Fibroblast of mammary gland (primary cell): ENCODE measurements around the gene GSG1L.
"Not testable (repeated sequence)": the region's sequence is repeated elsewhere in the genome, so short reads cannot be mapped to it uniquely, and the experiment has no call there.

Source experiments
- DNase-seq: peaks from one replicate; pipeline ENCODE4 v3.0.0-alpha.2; 2010; ENCODE audit warnings: low read depth
- H3K4me3 ChIP-seq: 2 replicates; pipeline ENCODE4 v1.5.1; 2011; ENCODE audit warnings: low read depth, mild to moderate bottlenecking, low read length, moderate library complexity; ENCODE audit not compliant: control insufficient read depth
- TF ChIP-seq, protein P1 (sequence below): conservative IDR thresholded peaks from 2 replicates; pipeline ENCODE4 v1.5.1; 2011; ENCODE audit warnings: low read depth, low read length, inconsistent platforms; ENCODE audit not compliant: control insufficient read depth, insufficient read depth

GSG1L gene

DNA sequence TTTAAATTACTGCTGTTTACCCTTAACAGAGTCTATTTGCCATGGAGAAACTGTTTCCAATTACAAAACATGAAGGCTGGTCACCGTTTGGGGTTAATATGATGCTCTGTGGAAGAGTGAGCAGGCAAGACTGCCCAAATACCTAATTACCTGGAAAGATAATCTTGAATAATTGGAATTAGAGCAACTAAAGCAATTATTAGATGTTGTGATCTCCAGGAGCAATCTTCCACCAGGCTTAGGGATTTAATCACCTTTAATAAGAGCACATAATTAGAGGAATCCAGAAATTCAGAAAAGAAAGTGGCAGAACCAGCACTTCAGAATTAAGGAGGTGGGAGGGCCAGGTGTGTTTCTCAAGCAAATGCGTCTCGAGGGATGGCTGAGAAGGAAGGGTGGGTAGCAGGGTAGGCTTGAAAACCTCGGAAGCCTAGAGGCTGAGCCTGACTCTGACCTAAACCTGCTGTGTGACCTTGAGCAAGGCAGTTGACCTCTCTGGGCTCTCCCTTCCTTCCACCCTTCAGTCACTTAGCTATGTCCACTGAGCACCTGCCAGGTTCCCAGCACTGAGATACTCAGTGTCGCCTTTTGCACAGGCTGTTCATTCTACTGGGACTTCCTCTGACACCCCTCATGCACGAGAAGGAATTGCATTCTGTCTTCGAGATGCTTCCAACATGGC lies 113.2 kb downstream of the GSG1L start:
- TF ChIP-seq, protein P1, sequence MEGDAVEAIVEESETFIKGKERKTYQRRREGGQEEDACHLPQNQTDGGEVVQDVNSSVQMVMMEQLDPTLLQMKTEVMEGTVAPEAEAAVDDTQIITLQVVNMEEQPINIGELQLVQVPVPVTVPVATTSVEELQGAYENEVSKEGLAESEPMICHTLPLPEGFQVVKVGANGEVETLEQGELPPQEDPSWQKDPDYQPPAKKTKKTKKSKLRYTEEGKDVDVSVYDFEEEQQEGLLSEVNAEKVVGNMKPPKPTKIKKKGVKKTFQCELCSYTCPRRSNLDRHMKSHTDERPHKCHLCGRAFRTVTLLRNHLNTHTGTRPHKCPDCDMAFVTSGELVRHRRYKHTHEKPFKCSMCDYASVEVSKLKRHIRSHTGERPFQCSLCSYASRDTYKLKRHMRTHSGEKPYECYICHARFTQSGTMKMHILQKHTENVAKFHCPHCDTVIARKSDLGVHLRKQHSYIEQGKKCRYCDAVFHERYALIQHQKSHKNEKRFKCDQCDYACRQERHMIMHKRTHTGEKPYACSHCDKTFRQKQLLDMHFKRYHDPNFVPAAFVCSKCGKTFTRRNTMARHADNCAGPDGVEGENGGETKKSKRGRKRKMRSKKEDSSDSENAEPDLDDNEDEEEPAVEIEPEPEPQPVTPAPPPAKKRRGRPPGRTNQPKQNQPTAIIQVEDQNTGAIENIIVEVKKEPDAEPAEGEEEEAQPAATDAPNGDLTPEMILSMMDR = no peak
- H3K4me3 ChIP-seq = no peak overlapping the region
- no peak for DNase-seq

DNA sequence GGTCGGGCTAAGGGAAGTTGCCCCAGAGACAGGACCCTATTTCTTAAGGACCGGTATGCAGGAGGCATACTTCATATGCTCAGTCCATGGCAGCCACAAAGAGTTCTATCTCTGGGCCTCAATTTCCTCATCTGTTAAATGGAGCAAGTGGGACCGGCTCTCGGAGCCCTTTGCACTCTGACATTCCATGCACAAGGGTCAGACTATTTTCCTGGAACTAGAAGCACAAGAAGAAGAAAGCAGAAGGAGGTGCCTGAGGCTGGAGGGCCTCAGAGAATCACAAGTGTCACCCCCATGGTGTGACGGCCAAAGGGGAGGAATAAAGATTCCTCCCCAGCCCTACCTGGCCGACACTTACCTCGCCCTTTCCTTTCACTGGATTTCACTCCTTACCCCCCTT lies 115.8 kb downstream of the GSG1L start:
- TF ChIP-seq, protein P1 = no peak
- no peak overlapping the region for H3K4me3 ChIP-seq
- DNase-seq = no peak

DNA sequence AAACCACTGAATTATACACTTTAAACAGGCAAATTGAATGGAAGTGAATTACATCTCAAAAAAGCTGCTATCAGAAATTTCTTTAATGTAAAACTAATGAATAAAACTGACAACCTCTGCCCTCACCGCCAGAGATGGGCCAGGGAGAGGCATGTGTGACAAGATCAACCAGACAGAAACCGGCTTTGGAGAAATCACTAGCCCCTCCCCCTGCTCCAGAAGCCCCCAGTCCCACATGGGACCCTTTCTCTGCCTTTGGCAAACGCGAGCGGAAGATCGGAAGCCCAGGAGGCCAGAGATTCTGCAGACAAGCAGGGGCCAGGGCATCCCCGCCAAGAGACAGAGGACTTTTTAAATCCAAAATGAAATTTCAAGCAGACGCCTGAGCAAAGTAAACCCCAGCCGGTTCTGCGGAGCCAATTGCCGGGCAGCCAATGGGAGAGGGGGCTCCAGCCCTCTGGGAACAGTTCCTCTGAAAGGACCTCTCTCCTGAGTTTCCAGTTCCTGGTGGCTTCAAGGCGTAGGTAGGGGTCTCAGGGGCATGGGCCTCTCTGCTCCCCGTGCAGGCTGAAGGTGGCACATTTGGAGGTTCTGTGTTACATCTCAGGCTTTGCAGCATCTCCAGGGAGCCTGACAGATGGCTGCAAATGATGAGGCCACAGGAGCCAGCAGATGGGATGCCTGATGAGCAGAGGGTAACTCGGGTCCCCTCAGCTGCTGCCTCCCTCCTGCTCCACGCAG lies 118.1 kb downstream of the GSG1L start:
- no peak for DNase-seq
- TF ChIP-seq, protein P1 = no peak
- H3K4me3 ChIP-seq = no peak overlapping the region

DNA sequence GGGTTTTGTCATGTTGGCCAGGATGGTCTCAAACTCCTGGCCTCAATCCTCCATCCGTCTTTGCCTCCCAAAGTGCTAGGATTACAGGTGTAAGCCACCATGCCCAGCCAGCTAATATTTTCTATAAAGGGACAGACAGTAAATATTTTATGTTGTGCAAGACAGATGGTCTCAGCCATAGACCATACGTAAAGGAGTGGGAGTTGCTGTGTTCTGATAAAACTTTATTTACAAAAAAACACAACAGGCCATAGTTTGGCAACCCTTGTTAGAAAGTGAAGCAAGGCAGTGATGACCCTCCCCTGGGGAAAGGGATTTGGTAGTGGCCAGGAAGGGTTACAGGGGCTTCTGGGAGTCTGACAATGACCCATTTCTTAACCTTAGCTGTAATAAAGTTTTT lies 119.7 kb downstream of the GSG1L start:
- TF ChIP-seq, protein P1 = no peak
- DNase-seq = no peak
- H3K4me3 ChIP-seq = no peak overlapping the region

DNA sequence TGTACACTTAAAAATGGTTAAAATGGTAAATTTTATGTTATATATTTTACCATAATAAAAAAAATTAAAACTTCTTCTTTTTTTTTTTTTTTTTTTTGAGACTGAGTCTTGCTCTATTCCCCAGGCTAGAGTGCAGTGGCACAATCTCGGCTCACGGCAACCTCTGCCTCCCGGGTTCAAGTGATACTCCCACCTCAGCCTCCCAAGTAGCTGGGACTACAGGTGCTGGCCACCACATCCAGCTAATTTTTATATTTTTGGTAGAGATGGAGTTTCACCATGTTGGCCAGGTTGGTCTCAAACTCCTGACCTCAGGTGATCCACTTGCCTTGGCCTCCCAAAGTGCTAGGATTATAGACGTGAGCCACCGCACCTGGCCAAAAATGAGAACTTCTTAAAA lies 121.4 kb downstream of the GSG1L start:
- DNase-seq = not testable (repeated sequence)

DNA sequence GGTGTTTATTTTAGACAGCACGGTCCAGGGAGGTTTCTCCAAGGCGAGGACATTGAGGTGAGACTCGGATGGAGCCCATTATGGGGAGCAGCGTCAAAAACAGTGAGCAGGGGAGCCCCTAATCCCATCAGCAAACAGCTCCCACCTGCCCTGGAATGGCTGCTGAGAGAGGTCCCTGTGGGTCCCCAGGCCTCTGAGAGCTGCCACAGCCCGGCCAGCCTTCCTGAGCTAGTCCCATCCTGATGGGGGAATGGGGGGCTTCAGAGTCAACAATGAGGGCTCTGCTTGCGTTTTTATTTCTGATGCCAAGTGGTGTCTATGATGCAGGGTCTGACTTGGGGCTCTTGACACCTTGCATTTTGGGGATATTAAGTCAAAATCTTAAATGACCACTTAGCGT lies 128.4 kb downstream of the GSG1L start:
- no peak for DNase-seq
- H3K4me3 ChIP-seq = no peak overlapping the region

More for the DNA sequence above, 121.4 kb downstream of the GSG1L start:
- H3K4me3 ChIP-seq = not testable (repeated sequence)

More for the DNA sequence above, 128.4 kb downstream of the GSG1L start:
- TF ChIP-seq, protein P1 = no peak
